CD4-positive, alpha-beta T cell (primary cell): ENCODE data around the gene OGT. TPM values are rescaled to one million over a fixed set of nuclear protein-coding genes. Genes with fewer than 3 reads are reported as not detected.
A peak's percentile ranks its signal among the peaks of the same experiment; 100 is the strongest.

Experiments
- ATAC-seq: fragments of 200-7000 bp; cut with Tn5 transposase; one replicate; pipeline ENCODE4 v1.10.0; 2022; ENCODE audit warnings: mild to moderate bottlenecking; ENCODE audit not compliant: poor library complexity
- CTCF ChIA-PET: fragments of 350-600 bp; sonication (Branson Sonifier 250); formaldehyde crosslinking; loops from one replicate; lab custom pipeline; 2021; ENCODE audit warnings: antibody characterized with exemption, inconsistent platforms; lab: Charles Lee
- POLR2A ChIA-PET: fragments of 350-600 bp; sonication (Branson Sonifier 250); formaldehyde crosslinking; loops from one replicate; lab custom pipeline; 2021; ENCODE audit warnings: antibody characterized with exemption, inconsistent platforms; lab: Charles Lee
- DNase-seq, 14 experiments: peaks; one replicate each; pipeline ENCODE4 v3.0.0-alpha.2; 2013 to 2020; ENCODE audit warnings: mixed read lengths in 2 of 14
- H3K27ac ChIP-seq, 2 donors: one replicate each; pipeline versions ENCODE4 v1.5.1 to v1.7.0; 2013; ENCODE audit warnings: low read length in 2 of 2, low read depth in 1 of 2, mild to moderate bottlenecking in 1 of 2
- H3K27me3 ChIP-seq, 2 experiments: 1 replicate in 1 of 2; 2 replicates in 1 of 2; pipeline versions ENCODE4 v1.6.1 to v1.7.0; 2013; ENCODE audit warnings: low read length in 2 of 2, control low read depth in 1 of 2, mild to moderate bottlenecking in 1 of 2, moderate library complexity in 1 of 2; ENCODE audit not compliant: insufficient read depth in 2 of 2, control insufficient read depth in 1 of 2
- H3K36me3 ChIP-seq: one replicate; pipeline ENCODE4 v1.6.1; 2013; ENCODE audit warnings: low read length, control low read depth; ENCODE audit not compliant: insufficient read depth
- H3K4me1 ChIP-seq: one replicate; pipeline ENCODE4 v1.6.1; 2013; ENCODE audit warnings: low read length, control low read depth; ENCODE audit not compliant: insufficient read depth
- H3K4me3 ChIP-seq: one replicate; pipeline ENCODE4 v1.5.1; 2013; ENCODE audit warnings: mild to moderate bottlenecking, low read length, moderate library complexity
- H3K9me3 ChIP-seq, 2 experiments: 1 replicate in 1 of 2; 2 replicates in 1 of 2; pipeline versions ENCODE4 v1.6.1 to v1.7.0; 2013; ENCODE audit warnings: low read length in 2 of 2, mild to moderate bottlenecking in 2 of 2, control low read depth in 1 of 2, moderate library complexity in 1 of 2; ENCODE audit not compliant: control insufficient read depth in 1 of 2, insufficient read depth in 1 of 2
- H3K27ac Mint-ChIP-seq: one replicate; pipeline ENCODE4 v1.8.0; 2020; ENCODE audit warnings: mixed read lengths
- H3K27me3 Mint-ChIP-seq: one replicate; pipeline ENCODE4 v1.8.0; 2021; ENCODE audit warnings: mixed read lengths
- H3K36me3 Mint-ChIP-seq: one replicate; pipeline ENCODE4 v1.8.0; 2021; ENCODE audit warnings: low read depth, mixed read lengths
- H3K4me1 Mint-ChIP-seq: one replicate; pipeline ENCODE4 v1.8.0; 2021; ENCODE audit warnings: low read depth, mixed read lengths
- H3K4me3 Mint-ChIP-seq: one replicate; pipeline ENCODE4 v1.8.0; 2020; ENCODE audit warnings: mild to moderate bottlenecking, mixed read lengths
- H3K9me3 Mint-ChIP-seq: one replicate; pipeline ENCODE4 v1.8.0; 2020; ENCODE audit warnings: mixed read lengths
- intact Hi-C, 2 experiments: fragments of 100-400 bp; cut with DNase I in 1 of 2; cut with micrococcal nuclease in 1 of 2; formaldehyde crosslinking; loops; one replicate each; pipeline versions ENCODE4 v1.15.1 to v1.9.0; 2023 to 2025; cut with DNase I, micrococcal nuclease
- total RNA-seq, 174 experiments: library from RNA in 2 of 174; stranded (reverse) in 2 of 174; gene quantifications; one replicate each; pipeline ENCODE4 v1.2.3 and lab custom pipeline; 2021 to 2026
- TF ChIP-seq, protein P1 (sequence below): fragments of 200-600 bp; IDR thresholded peaks from one replicate; pipeline ENCODE4 v1.8.0; 2022; ENCODE audit warnings: antibody characterized with exemption, mild to moderate bottlenecking

The OGT gene
- total RNA-seq, 2 experiments from 2014 or later = 279 to 295 TPM

GRCh38 chrX:71616672-71617529 lies 84.0 kb downstream of the OGT start:
- POLR2A ChIA-PET = interaction anchor here (0.6 to 2.4 kb wide), 3 partner anchors 8 to 17 kb away, joined by 3 to 14 read pairs (median 4); no protein-coding TSS in a partner anchor
- DNase-seq = peak in 5 of 14 experiments; percentile 29 to 66 (median 43)

GRCh38 chrX:71617742-71618141 lies 84.8 kb downstream of the OGT start:
- peaks cover 19% of the 10 kb centered on the region for H3K36me3 ChIP-seq
- H3K4me3 ChIP-seq = peak overlapping the region; percentile 65
- H3K27me3 Mint-ChIP-seq = no peaks in the 10 kb centered on the region
- peaks cover 38% of the 10 kb centered on the region for H3K36me3 Mint-ChIP-seq
- H3K4me1 ChIP-seq = peaks cover 76% of the 10 kb centered on the region
- peaks cover 65% of the 10 kb centered on the region for H3K4me1 Mint-ChIP-seq
- peak overlapping the region in 1 of 2 donors; percentile 27 for H3K27ac ChIP-seq
- ATAC-seq (no peak), DNase-seq (peak in 2 of 14 experiments; percentile 2 to 26)
- POLR2A ChIA-PET = interaction anchor here (1.4 to 2.4 kb wide), 3 partner anchors 9 to 18 kb away, joined by 4 to 14 read pairs (median 4); no protein-coding TSS in a partner anchor
- H3K9me3 ChIP-seq = no peaks in the 10 kb centered on the region
- no peaks in the 10 kb centered on the region for H3K27me3 ChIP-seq
- CTCF ChIA-PET = interaction anchor here (0.8 kb wide), 1 partner anchor 19 kb away, joined by 3 read pairs; no protein-coding TSS in a partner anchor
- TF ChIP-seq, protein P1, sequence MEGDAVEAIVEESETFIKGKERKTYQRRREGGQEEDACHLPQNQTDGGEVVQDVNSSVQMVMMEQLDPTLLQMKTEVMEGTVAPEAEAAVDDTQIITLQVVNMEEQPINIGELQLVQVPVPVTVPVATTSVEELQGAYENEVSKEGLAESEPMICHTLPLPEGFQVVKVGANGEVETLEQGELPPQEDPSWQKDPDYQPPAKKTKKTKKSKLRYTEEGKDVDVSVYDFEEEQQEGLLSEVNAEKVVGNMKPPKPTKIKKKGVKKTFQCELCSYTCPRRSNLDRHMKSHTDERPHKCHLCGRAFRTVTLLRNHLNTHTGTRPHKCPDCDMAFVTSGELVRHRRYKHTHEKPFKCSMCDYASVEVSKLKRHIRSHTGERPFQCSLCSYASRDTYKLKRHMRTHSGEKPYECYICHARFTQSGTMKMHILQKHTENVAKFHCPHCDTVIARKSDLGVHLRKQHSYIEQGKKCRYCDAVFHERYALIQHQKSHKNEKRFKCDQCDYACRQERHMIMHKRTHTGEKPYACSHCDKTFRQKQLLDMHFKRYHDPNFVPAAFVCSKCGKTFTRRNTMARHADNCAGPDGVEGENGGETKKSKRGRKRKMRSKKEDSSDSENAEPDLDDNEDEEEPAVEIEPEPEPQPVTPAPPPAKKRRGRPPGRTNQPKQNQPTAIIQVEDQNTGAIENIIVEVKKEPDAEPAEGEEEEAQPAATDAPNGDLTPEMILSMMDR = no peak
- peak overlapping the region; percentile 93 for H3K27ac Mint-ChIP-seq
- intact Hi-C loops = no loop called here
- H3K9me3 Mint-ChIP-seq = no peaks in the 10 kb centered on the region
- H3K4me3 Mint-ChIP-seq = peak overlapping the region; percentile 89

More at GRCh38 chrX:71616672-71617529, 84.0 kb downstream of the OGT start:
- Histone ChIP-seq H3K4me3 (peak overlapping the region; percentile 65), H3K9me3 (no peaks in the 10 kb centered on the region), H3K27me3 (no peaks in the 10 kb centered on the region), H3K4me1 (peaks cover 68% of the 10 kb centered on the region), H3K27ac (peak overlapping the region; percentile 27 to 34), H3K36me3 (peaks cover 25% of the 10 kb centered on the region)
- Mint-ChIP-seq H3K27me3 (no peaks in the 10 kb centered on the region), H3K27ac (peak overlapping the region; percentile 93), H3K4me1 (peaks cover 56% of the 10 kb centered on the region), H3K4me3 (peak overlapping the region; percentile 89), H3K36me3 (peaks cover 43% of the 10 kb centered on the region), H3K9me3 (no peaks in the 10 kb centered on the region)
- TF ChIP-seq, protein P1 = no peak
- intact Hi-C loops = no loop called here
- CTCF ChIA-PET = interaction anchor here (0.8 kb wide), 2 partner anchors 9 to 18 kb away, joined by 3 read pairs; no protein-coding TSS in a partner anchor
- no peak for ATAC-seq

GRCh38 chrX:71618303-71618721 lies 85.4 kb downstream of the OGT start, which contains the start of gene CXCR3:
CXCR3 (minus strand) TSS chrX:71618511; CDS start chrX:71618449, 62 bp downstream.
- no peaks in the 10 kb centered on the region for H3K9me3 Mint-ChIP-seq
- H3K27me3 ChIP-seq = no peaks in the 10 kb centered on the region
- no peaks in the 10 kb centered on the region for H3K9me3 ChIP-seq
- peaks cover 68% of the 10 kb centered on the region for H3K4me1 Mint-ChIP-seq
- H3K27ac Mint-ChIP-seq = peak within 1 kb of the TSS; percentile 93
- peak; percentile 42 for ATAC-seq
- H3K27ac ChIP-seq = peak within 1 kb of the TSS; percentile 53 to 62
- H3K36me3 Mint-ChIP-seq = peaks cover 33% of the 10 kb centered on the region
- no peaks in the 10 kb centered on the region for H3K27me3 Mint-ChIP-seq
- peaks cover 17% of the 10 kb centered on the region for H3K36me3 ChIP-seq
- peak in 11 of 14 experiments; percentile 21 to 78 (median 43) for DNase-seq
- H3K4me3 ChIP-seq = peak within 1 kb of the TSS; percentile 65
- TF ChIP-seq, protein P1 = no peak
- ChIA-PET POLR2A (interaction anchor here (1.5 to 2.4 kb wide), 3 partner anchors 10 to 563 kb away, joined by 3 to 14 read pairs (median 4); partner anchors contain the start of gene PIN4), CTCF (no interaction called here)
- H3K4me3 Mint-ChIP-seq = peak within 1 kb of the TSS; percentile 89
- intact Hi-C loops = no loop called here
- H3K4me1 ChIP-seq = peaks cover 82% of the 10 kb centered on the region
